Spinal cord (tissue), 10 donors: ENCODE results near the gene PARD3. TPM values are rescaled to one million over a fixed set of nuclear protein-coding genes. Genes with fewer than 3 reads are reported as not detected.

ENCODE experiments used
- DNase-seq, 6 donors: peaks; one replicate each; pipeline versions ENCODE4 v3.0.0 to v3.0.0-alpha.2; 2013 to 2015; ENCODE audit warnings: low spot score in 6 of 6, low read depth in 4 of 6
- H3K27ac ChIP-seq: one replicate; pipeline ENCODE4 v1.5.1; 2013; ENCODE audit warnings: low read depth, low read length, control low read depth
- H3K27me3 ChIP-seq: one replicate; pipeline ENCODE4 v1.6.1; 2013; ENCODE audit warnings: low read length; ENCODE audit not compliant: control insufficient read depth, insufficient read depth
- H3K36me3 ChIP-seq: one replicate; pipeline ENCODE4 v1.6.1; 2013; ENCODE audit warnings: low read length; ENCODE audit not compliant: control insufficient read depth, insufficient read depth
- H3K4me1 ChIP-seq: one replicate; pipeline ENCODE4 v1.6.1; 2013; ENCODE audit warnings: low read length; ENCODE audit not compliant: control insufficient read depth, insufficient read depth
- H3K4me3 ChIP-seq: one replicate; pipeline ENCODE4 v1.5.1; 2013; ENCODE audit warnings: low read depth, low read length, control low read depth
- H3K9me3 ChIP-seq: one replicate; pipeline ENCODE4 v1.6.1; 2013; ENCODE audit warnings: low read length; ENCODE audit not compliant: control insufficient read depth, insufficient read depth
- WGBS: methylation state at CpG from one replicate; pipeline ENCODE4 v1.1.5; 2013; ENCODE audit warnings: missing lambda C conversion rate; ENCODE audit not compliant: insufficient coverage; 5-methylcytosine and 5-hydroxymethylcytosine counted together
- polyA plus RNA-seq, 2 donors: library from polyadenylated mRNA; unstranded; fragments of 120-200 nt; gene quantifications; one replicate each; pipeline ENCODE4 v1.2.1, GENCODE V29; 2013; ENCODE audit not compliant: insufficient read length in 2 of 2
- total RNA-seq, 2 donors: library from RNA; depleted of rRNA in 1 of 2; stranded (reverse); fragments of 120-200 nt in 1 of 2; fragments of >200 nt in 1 of 2; gene quantifications; one replicate each; pipeline versions ENCODE4 v1.2.3 to v1.2.4, GENCODE V29; 2013 to 2014
- donor health status: healthy.

The PARD3 gene
- total and polyA plus RNA-seq, 4 donors: 29.5 to 94.3 (median 47.1) TPM

- WGBS: no CpG with 5 or more reads among the region's 5 CpGs
- Histone ChIP-seq H3K36me3 (no peaks in the 10 kb centered on the region), H3K9me3 (no peaks in the 10 kb centered on the region), H3K4me3 (no peak overlapping the region), H3K4me1 (peaks cover 2% of the 10 kb centered on the region), H3K27me3 (no peaks in the 10 kb centered on the region), H3K27ac (no peak overlapping the region)
- peak in 1 of 6 donors; percentile 18 for DNase-seq
Observed at GRCh38 chr10:34547291-34547690, 267.8 kb downstream of the PARD3 start.

GRCh38 chr10:34544400-34544799 lies 270.7 kb downstream of the PARD3 start:
- no peak for DNase-seq
- H3K9me3 ChIP-seq: no peaks in the 10 kb centered on the region
- H3K4me3 ChIP-seq: no peak overlapping the region
- no peaks in the 10 kb centered on the region for H3K27me3 ChIP-seq
- H3K27ac ChIP-seq: no peak overlapping the region
- no peaks in the 10 kb centered on the region for H3K4me1 ChIP-seq
- no peaks in the 10 kb centered on the region for H3K36me3 ChIP-seq

GRCh38 chr10:34543716-34544115 lies 271.4 kb downstream of the PARD3 start:
- H3K36me3 ChIP-seq: no peaks in the 10 kb centered on the region
- H3K9me3 ChIP-seq: no peaks in the 10 kb centered on the region
- DNase-seq: no peak
- H3K27ac ChIP-seq: no peak overlapping the region
- WGBS: no CpG with 5 or more reads among the region's 2 CpGs
- no peak overlapping the region for H3K4me3 ChIP-seq
- no peaks in the 10 kb centered on the region for H3K27me3 ChIP-seq
- no peaks in the 10 kb centered on the region for H3K4me1 ChIP-seq

GRCh38 chr10:34540492-34540891 lies 274.6 kb downstream of the PARD3 start:
- DNase-seq: no peak
- Histone ChIP-seq H3K27me3 (no peaks in the 10 kb centered on the region), H3K27ac (no peak overlapping the region), H3K4me1 (peaks cover 3% of the 10 kb centered on the region), H3K4me3 (no peak overlapping the region), H3K9me3 (no peaks in the 10 kb centered on the region), H3K36me3 (no peaks in the 10 kb centered on the region)
- 100% methylated on average over 4 of the region's 7 CpGs for WGBS

GRCh38 chr10:34539533-34540315 lies 275.4 kb downstream of the PARD3 start:
- Histone ChIP-seq H3K9me3 (no peaks in the 10 kb centered on the region), H3K4me3 (no peak overlapping the region), H3K4me1 (peaks cover 3% of the 10 kb centered on the region), H3K27ac (no peak overlapping the region), H3K27me3 (no peaks in the 10 kb centered on the region), H3K36me3 (no peaks in the 10 kb centered on the region)
- 85% methylated on average over 8 of the region's 13 CpGs for WGBS
- DNase-seq: no peak

GRCh38 chr10:34538281-34538829 lies 276.7 kb downstream of the PARD3 start:
- 38% methylated on average over 9 of the region's 10 CpGs for WGBS
- Histone ChIP-seq H3K4me3 (no peak overlapping the region), H3K27ac (no peak overlapping the region)

GRCh38 chr10:34537629-34538231 lies 277.4 kb downstream of the PARD3 start:
- H3K4me1 ChIP-seq: peaks cover 3% of the 10 kb centered on the region
- H3K27me3 ChIP-seq: no peaks in the 10 kb centered on the region
- DNase-seq: no peak
- WGBS: no CpG with 5 or more reads among the region's 6 CpGs
- H3K27ac ChIP-seq: no peak overlapping the region
- H3K9me3 ChIP-seq: no peaks in the 10 kb centered on the region
- H3K4me3 ChIP-seq: no peak overlapping the region
- no peaks in the 10 kb centered on the region for H3K36me3 ChIP-seq

More at GRCh38 chr10:34538281-34538829, 276.7 kb downstream of the PARD3 start:
- no peak for DNase-seq
- no peaks in the 10 kb centered on the region for H3K9me3 ChIP-seq
- peaks cover 3% of the 10 kb centered on the region for H3K4me1 ChIP-seq
- H3K36me3 ChIP-seq: no peaks in the 10 kb centered on the region
- H3K27me3 ChIP-seq: no peaks in the 10 kb centered on the region

GRCh38 chr10:34535872-34536271 lies 279.2 kb downstream of the PARD3 start:
- DNase-seq: no peak
- H3K4me3 ChIP-seq: no peak overlapping the region
- peaks cover 3% of the 10 kb centered on the region for H3K4me1 ChIP-seq
- WGBS: 90% methylated on average over 2 of the region's 4 CpGs
- no peaks in the 10 kb centered on the region for H3K27me3 ChIP-seq
- peaks cover 7% of the 10 kb centered on the region for H3K9me3 ChIP-seq
- H3K36me3 ChIP-seq: no peaks in the 10 kb centered on the region
- H3K27ac ChIP-seq: no peak overlapping the region

GRCh38 chr10:34530778-34531177 lies 284.3 kb downstream of the PARD3 start:
- H3K4me3 ChIP-seq: no peak overlapping the region
- H3K9me3 ChIP-seq: peaks cover 9% of the 10 kb centered on the region
- H3K4me1 ChIP-seq: no peaks in the 10 kb centered on the region
- no peak for DNase-seq
- H3K27me3 ChIP-seq: no peaks in the 10 kb centered on the region
- no peak overlapping the region for H3K27ac ChIP-seq
- 93% methylated on average over 3 of the region's 4 CpGs for WGBS
- H3K36me3 ChIP-seq: no peaks in the 10 kb centered on the region

GRCh38 chr10:34528320-34528719 lies 286.8 kb downstream of the PARD3 start:
- H3K4me1 ChIP-seq: no peaks in the 10 kb centered on the region
- H3K4me3 ChIP-seq: no peak overlapping the region
- DNase-seq: no peak
- 38% methylated on average over 2 of the region's 3 CpGs for WGBS
- no peak overlapping the region for H3K27ac ChIP-seq
- no peaks in the 10 kb centered on the region for H3K27me3 ChIP-seq
- H3K9me3 ChIP-seq: peaks cover 9% of the 10 kb centered on the region
- no peaks in the 10 kb centered on the region for H3K36me3 ChIP-seq
